Ovary (tissue), 9 donors: ENCODE measurements around the gene PRLR. TPM values are rescaled to one million over a fixed set of nuclear protein-coding genes. Genes with fewer than 3 reads are reported as not detected.

Experiments used
- DNase-seq, 5 donors: peaks; one replicate each; pipeline ENCODE4 v3.0.0-alpha.2; 2019 to 2020
- H3K27ac ChIP-seq, 2 donors: fragments of 200-600 bp; one replicate each; pipeline versions ENCODE4 v1.5.1 to v1.8.0; 2019 to 2022
- H3K27me3 ChIP-seq: fragments of 200-600 bp; one replicate; pipeline ENCODE4 v1.8.0; 2022
- H3K36me3 ChIP-seq: fragments of 200-600 bp; sonication (generic); one replicate; pipeline ENCODE4 v1.5.1; 2019
- H3K4me1 ChIP-seq: one replicate; pipeline ENCODE4 v1.8.1; 2013; ENCODE audit warnings: mild to moderate bottlenecking, moderate library complexity; ENCODE audit not compliant: insufficient read depth
- H3K4me3 ChIP-seq: fragments of 200-600 bp; sonication (generic); one replicate; pipeline ENCODE4 v1.5.1; 2017
- H3K9me3 ChIP-seq, 2 donors: fragments of 200-600 bp in 1 of 2; sonication (generic) in 1 of 2; one replicate each; pipeline versions ENCODE4 v1.5.1 to v1.8.1; 2013 to 2019; ENCODE audit warnings: mild to moderate bottlenecking in 1 of 2, moderate library complexity in 1 of 2
- EP300 ChIP-seq: sonication (generic); formaldehyde crosslinking; IDR thresholded peaks from one replicate; pipeline ENCODE4 v1.6.1; 2017; ENCODE audit warnings: antibody characterized with exemption
- POLR2A ChIP-seq: fragments of 450-650 bp; IDR thresholded peaks from one replicate; pipeline ENCODE4 v1.6.1; 2017; ENCODE audit warnings: antibody characterized with exemption, mild to moderate bottlenecking, moderate library complexity
- WGBS, 3 donors: extraction: QIAGEN DNeasy Blood & Tissue Kit in 1 of 3; methylation state at CpG; one replicate each; pipeline versions ENCODE4 v1.1.5 to v1.1.7; 2013 to 2017; 5-methylcytosine and 5-hydroxymethylcytosine counted together
- intact Hi-C, 4 donors: fragments of 100-400 bp; cut with DNase I; formaldehyde crosslinking; loops; one replicate each; pipeline versions ENCODE4 v1.11.0 to v1.15.1; 2022 to 2023
- polyA plus RNA-seq, 2 donors: library from polyadenylated mRNA; stranded (reverse); fragments of 200-250 nt in 1 of 2; fragments of 350-450 nt in 1 of 2; fragmentation: Illumina TruSeq in 1 of 2; extraction: RNeasy Lipid Tissue Mini Kit (QIAGEN cat#74804) in 1 of 2; gene quantifications; one replicate each; pipeline ENCODE4 v1.2.3, GENCODE V29; 2013 to 2014
- total RNA-seq, 7 donors: library from RNA; depleted of rRNA in 2 of 7; stranded (reverse); fragments of >200 nt in 2 of 7; fragmentation: NEBNext Ultra II Directional in 3 of 7; extraction: Animal tissue kit (Norgen Biotek cat#: 25700) in 3 of 7; gene quantifications; one replicate each; pipeline versions ENCODE4 v1.1.0 to v1.2.4, GENCODE V29; 2016 to 2023
- TF ChIP-seq, protein P1 (sequence below), 3 donors: fragments of 450-650 bp in 2 of 3; fragments of 200-600 bp in 1 of 3; IDR thresholded peaks; one replicate each; pipeline versions ENCODE4 v1.5.1 to v1.8.0; 2016 to 2022; ENCODE audit warnings: antibody characterized with exemption in 3 of 3, mild to moderate bottlenecking in 1 of 3
- donor health status: DM: no; HTN: no; CAD: no; lungs with moderate emphysema.
- donor health status: DM: no; HTN: no; CAD: no.
- donor health status: Bipolar disorder and iron deficiency.
- donor health status: DM: yes; HTN: yes; CAD: no.
- donor health status: DM: no; HTN: no; CAD: no.
- donor health status: DM: yes; HTN: yes; CAD: no.

Gene PRLR
- total and polyA plus RNA-seq, 9 donors: 1.8 to 24.5 (median 8.1) TPM

DNA sequence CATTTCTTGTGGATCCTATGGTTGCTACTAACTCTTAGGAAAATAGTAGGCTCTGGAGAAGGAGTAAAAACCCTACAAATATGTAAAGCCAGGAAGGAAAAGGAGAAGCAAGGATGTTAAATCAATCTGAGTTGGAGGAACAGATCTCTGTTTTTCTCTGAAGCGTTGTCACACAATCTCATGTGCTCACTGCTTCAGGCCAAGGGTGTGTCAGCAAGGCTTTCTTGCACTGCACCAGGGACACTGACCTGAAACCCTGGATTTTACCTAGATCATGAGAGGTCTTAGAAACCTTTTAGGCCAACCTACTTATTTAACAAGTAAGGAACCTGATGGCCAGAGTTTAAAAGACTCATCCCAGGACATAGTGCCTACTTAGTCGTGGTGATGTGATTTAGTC lies 170.1 kb downstream of the PRLR start:
- intact Hi-C loops: no loop called here
- WGBS, 3 donors: 65 to 92% (median 88%) methylated on average over 2 of the region's 2 CpGs
- H3K36me3 ChIP-seq: no peaks in the 10 kb centered on the region
- no peak overlapping the region for H3K27ac ChIP-seq
- no peaks in the 10 kb centered on the region for H3K27me3 ChIP-seq
- H3K4me3 ChIP-seq: no peak overlapping the region
- TF ChIP-seq, protein P1, sequence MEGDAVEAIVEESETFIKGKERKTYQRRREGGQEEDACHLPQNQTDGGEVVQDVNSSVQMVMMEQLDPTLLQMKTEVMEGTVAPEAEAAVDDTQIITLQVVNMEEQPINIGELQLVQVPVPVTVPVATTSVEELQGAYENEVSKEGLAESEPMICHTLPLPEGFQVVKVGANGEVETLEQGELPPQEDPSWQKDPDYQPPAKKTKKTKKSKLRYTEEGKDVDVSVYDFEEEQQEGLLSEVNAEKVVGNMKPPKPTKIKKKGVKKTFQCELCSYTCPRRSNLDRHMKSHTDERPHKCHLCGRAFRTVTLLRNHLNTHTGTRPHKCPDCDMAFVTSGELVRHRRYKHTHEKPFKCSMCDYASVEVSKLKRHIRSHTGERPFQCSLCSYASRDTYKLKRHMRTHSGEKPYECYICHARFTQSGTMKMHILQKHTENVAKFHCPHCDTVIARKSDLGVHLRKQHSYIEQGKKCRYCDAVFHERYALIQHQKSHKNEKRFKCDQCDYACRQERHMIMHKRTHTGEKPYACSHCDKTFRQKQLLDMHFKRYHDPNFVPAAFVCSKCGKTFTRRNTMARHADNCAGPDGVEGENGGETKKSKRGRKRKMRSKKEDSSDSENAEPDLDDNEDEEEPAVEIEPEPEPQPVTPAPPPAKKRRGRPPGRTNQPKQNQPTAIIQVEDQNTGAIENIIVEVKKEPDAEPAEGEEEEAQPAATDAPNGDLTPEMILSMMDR (IDR thresholded peaks at IDR 0.05): no peak
- TF ChIP-seq EP300: no peak
- no peak for TF ChIP-seq POLR2A
- H3K4me1 ChIP-seq: no peaks in the 10 kb centered on the region
- no peak for DNase-seq
- H3K9me3 ChIP-seq: no peaks in the 10 kb centered on the region

DNA sequence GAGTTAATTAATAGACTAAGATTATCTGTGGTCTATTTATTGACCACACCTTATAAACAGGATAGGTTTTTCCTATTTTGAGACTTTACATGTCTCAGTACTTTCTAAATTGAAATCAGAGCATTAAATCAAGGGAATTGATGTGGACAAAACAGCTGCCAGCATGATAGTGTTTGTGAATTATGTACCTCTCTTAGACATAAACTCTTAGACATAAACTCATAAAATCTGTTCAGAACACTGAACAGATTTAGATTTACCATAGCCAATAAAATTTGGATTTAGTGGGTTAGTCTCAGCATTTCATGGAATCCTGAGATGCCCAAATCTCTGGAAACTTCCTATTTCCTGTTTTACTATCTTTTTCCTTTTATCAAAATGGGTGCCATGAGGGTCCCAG lies 171.0 kb downstream of the PRLR start:
- no peak overlapping the region for H3K4me3 ChIP-seq
- no peak overlapping the region for H3K27ac ChIP-seq
- H3K36me3 ChIP-seq: no peaks in the 10 kb centered on the region
- no peak for TF ChIP-seq POLR2A
- TF ChIP-seq, protein P1 (IDR thresholded peaks at IDR 0.05): no peak
- TF ChIP-seq EP300: no peak
- DNase-seq: no peak
- H3K9me3 ChIP-seq: no peaks in the 10 kb centered on the region
- no peaks in the 10 kb centered on the region for H3K27me3 ChIP-seq
- intact Hi-C loops: no loop called here
- H3K4me1 ChIP-seq: no peaks in the 10 kb centered on the region

DNA sequence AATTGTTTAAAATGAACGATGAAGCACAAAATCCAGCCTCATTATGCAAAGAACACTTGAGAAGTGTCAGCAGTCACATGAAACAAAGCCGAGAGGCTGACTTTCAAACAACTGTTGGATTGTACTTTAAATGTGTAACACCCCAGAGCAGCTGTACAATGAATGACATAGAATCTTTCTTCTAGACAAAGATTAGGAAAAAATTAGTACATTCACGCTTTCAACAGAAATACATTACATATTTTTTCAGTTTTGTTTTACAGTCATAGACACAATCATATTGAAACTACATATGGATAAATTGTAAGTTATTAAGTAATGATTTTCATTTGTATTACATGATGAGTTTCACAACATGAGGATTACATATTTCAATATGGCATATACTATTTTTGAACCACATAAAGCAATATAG lies 171.9 kb downstream of the PRLR start:
- H3K4me3 ChIP-seq: no peak overlapping the region

GRCh38 chr5:35056686-35057085 lies 173.6 kb downstream of the PRLR start:
- Histone ChIP-seq H3K4me1 (no peaks in the 10 kb centered on the region), H3K27ac (no peak overlapping the region), H3K4me3 (no peak overlapping the region), H3K36me3 (no peaks in the 10 kb centered on the region), H3K9me3 (no peaks in the 10 kb centered on the region), H3K27me3 (no peaks in the 10 kb centered on the region)
- TF ChIP-seq EP300: no peak
- TF ChIP-seq, protein P1 (IDR thresholded peaks at IDR 0.05): no peak
- no peak for TF ChIP-seq POLR2A
- DNase-seq: no peak
- 42 to 59% (median 51%) methylated on average over 2 of the region's 2 CpGs for WGBS, 3 donors
- intact Hi-C loops: no loop called here

More for the DNA sequence above, 171.9 kb downstream of the PRLR start:
- Histone ChIP-seq H3K27me3 (no peaks in the 10 kb centered on the region), H3K27ac (no peak overlapping the region), H3K9me3 (no peaks in the 10 kb centered on the region), H3K4me1 (no peaks in the 10 kb centered on the region), H3K36me3 (no peaks in the 10 kb centered on the region)
- TF ChIP-seq POLR2A (no peak), EP300 (no peak)
- TF ChIP-seq, protein P1 (IDR thresholded peaks at IDR 0.05): no peak
- WGBS, 3 donors: 83 to 89% (median 86%) methylated on average over 3 of the region's 3 CpGs
- intact Hi-C loops: no loop called here
- no peak for DNase-seq

DNA sequence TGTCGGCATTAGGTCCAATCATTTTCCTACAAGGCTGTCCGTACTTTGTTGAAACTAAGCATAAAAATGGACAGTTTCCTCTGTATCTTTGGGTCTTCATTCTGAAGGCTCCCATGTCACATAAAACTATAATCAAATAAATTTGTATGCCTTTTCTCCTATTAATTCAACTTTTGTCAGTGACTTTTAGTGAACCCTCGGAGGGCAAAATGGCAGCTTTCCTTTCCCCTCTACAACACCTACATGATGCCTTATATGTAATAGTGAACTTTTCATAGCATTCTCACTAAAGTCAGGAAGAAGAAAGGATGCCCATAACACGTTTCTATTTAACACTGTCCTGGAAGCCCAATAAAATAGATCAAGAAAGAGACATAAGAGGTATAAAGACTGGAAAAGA lies 177.4 kb downstream of the PRLR start:
- Histone ChIP-seq H3K4me3 (no peak overlapping the region), H3K27ac (no peak overlapping the region), H3K4me1 (no peaks in the 10 kb centered on the region), H3K9me3 (no peaks in the 10 kb centered on the region), H3K27me3 (no peaks in the 10 kb centered on the region), H3K36me3 (no peaks in the 10 kb centered on the region)
- TF ChIP-seq, protein P1 (IDR thresholded peaks at IDR 0.05): no peak
- TF ChIP-seq EP300: no peak
- no peak for TF ChIP-seq POLR2A
- intact Hi-C loops: no loop called here
- WGBS, 3 donors: 86 to 90% (median 88%) methylated on average over 4 of the region's 4 CpGs
- no peak for DNase-seq
